GM12873 (cell line): Measurements from ENCODE around the gene KRTAP10-6.

Source experiments
- CTCF ChIP-seq: IDR thresholded peaks from 2 replicates; pipeline ENCODE4 v1.5.1; 2012; ENCODE audit warnings: low read depth, mild to moderate bottlenecking, moderate library complexity, low read length, control low read depth; ENCODE audit not compliant: insufficient read depth; ENCODE audit errors: missing control alignments

The KRTAP10-6 gene

GRCh38 chr21:44556879-44557278, 35.4 kb downstream of the KRTAP10-6 start:
- no peak for TF ChIP-seq CTCF

- no peak for TF ChIP-seq CTCF
Measured at GRCh38 chr21:44555200-44555875, 37.0 kb downstream of the KRTAP10-6 start.

DNA sequence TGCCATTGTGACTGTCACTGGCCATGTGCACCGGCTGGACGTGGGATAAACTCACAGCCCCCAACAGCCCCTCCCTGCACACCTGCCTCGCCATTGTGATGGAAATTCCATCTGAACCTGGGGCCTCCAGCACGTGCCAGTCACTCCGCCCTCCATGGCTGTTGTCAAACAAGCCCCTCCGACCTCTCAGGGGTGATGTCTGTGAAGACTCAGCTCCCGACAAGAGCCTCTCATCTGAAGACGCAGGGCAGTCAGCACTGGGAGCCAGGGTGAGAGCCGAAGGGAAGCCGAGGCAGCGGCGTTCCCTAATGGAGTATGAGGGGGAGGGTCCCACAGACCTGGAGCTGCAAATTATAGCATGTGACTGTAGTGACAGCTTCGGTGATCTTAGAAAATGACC, 39.6 kb downstream of the KRTAP10-6 start:
- TF ChIP-seq CTCF: no peak

DNA sequence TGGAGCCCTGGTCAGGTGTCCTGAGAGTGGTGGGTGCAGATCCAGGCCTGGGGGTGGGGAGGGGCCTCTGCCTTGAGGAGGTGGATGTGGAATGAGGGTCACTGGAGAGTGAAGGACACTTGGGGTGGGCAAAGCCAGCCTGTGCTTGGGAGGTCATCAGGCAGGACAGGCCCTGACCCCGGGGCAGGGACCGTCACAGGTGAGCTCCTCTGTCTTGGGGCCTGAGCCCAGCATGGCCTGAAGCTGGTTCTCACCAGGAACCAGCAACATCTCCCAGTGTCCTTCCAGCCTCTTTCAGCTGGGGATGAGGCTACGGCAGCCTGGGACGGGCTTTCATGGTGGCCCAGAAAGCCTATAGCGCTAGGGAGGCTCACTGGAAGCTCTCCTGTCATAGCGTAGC, 40.2 kb downstream of the KRTAP10-6 start:
- no peak for TF ChIP-seq CTCF

DNA sequence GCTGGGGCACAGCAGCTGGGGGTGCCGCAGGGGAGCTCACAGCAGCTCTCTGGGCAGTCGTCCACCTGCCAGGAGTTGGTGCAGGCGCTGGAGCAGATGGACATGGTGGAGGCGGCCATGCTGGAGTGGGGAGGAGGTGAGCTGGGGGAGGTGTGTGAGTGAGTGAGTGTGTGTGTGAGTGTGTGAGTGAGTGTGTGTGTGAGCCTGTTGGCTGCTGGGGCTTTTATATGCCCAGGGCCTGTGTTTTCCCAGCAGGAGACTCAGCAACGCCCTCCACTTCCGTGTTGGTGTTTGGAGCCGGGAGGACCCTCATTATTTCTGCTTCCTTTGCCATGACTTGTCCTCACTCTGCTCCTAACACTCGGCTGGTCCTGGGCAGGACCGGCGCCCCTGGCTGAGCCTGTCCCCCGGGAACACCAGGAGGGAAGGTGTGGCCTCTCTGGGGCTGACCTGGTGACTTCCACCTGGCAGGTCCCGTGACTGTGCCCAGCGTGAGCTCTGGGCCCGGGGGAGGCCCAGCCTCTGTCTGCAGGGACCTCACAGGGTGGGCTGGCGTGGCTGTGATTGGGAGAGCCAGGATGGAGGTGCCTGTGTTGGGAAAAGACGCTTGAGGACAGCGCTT, 40.9 kb downstream of the KRTAP10-6 start, which contains the start of gene KRTAP10-2:
TSS of gene KRTAP10-2 (minus strand) at position 166 of the 622 bp plus-strand sequence. CDS start at position 119, 47 bp downstream.
- no peak for TF ChIP-seq CTCF

GRCh38 chr21:44550807-44551206, 41.5 kb downstream of the KRTAP10-6 start:
- TF ChIP-seq CTCF: no peak

GRCh38 chr21:44549525-44550211, 42.6 kb downstream of the KRTAP10-6 start:
- no peak for TF ChIP-seq CTCF
